ENCODE data around the gene ABCG8.
"Not testable (repeated sequence)": the region's sequence is repeated elsewhere in the genome, so short reads cannot be mapped to it uniquely, and the experiment has no call there.

ABCG8 gene

GRCh38 chr2:43905871-43906270, 67.1 kb downstream of the ABCG8 start:
- TF ChIP-seq CTCF (IDR thresholded peaks at IDR 0.05), result no peak

GRCh38 chr2:43906448-43907109, 67.8 kb downstream of the ABCG8 start:
- Histone ChIP-seq H3K27ac (no peak overlapping the region), H3K79me2 (no peaks in the 10 kb centered on the region), H2AFZ (no peak overlapping the region), H3K9me3 (ENCODE audit: control insufficient read depth, low read length) (no peaks in the 10 kb centered on the region), H3K27me3 (ENCODE audit: control insufficient read depth, insufficient read depth, low read length) (no peaks in the 10 kb centered on the region), H3K36me3 (ENCODE audit: control insufficient read depth, insufficient read depth, low read length) (no peaks in the 10 kb centered on the region), H3K4me3 (ENCODE audit: low read depth, low read length) (no peak overlapping the region), H3K4me1 (no peaks in the 10 kb centered on the region), H3K9ac (no peak overlapping the region), H3K4me2 (ENCODE audit: low read length) (no peak overlapping the region)
- TF ChIP-seq CTCF (IDR thresholded peaks at IDR 0.05), result no peak

More at GRCh38 chr2:43905871-43906270, 67.1 kb downstream of the ABCG8 start:
- no peaks in the 10 kb centered on the region for H3K9me3 ChIP-seq (ENCODE audit: control insufficient read depth, low read length)
- H3K4me2 ChIP-seq (ENCODE audit: low read length), result no peak overlapping the region
- no peak overlapping the region for H3K4me3 ChIP-seq (ENCODE audit: low read depth, low read length)
- H3K9ac ChIP-seq, result no peak overlapping the region
- H3K4me1 ChIP-seq, result no peaks in the 10 kb centered on the region
- no peak overlapping the region for H2AFZ ChIP-seq
- no peak overlapping the region for H3K27ac ChIP-seq
- no peaks in the 10 kb centered on the region for H3K79me2 ChIP-seq
- no peaks in the 10 kb centered on the region for H3K36me3 ChIP-seq (ENCODE audit: control insufficient read depth, insufficient read depth, low read length)
- no peaks in the 10 kb centered on the region for H3K27me3 ChIP-seq (ENCODE audit: control insufficient read depth, insufficient read depth, low read length)

GRCh38 chr2:43911136-43911790, 72.5 kb downstream of the ABCG8 start:
- not testable (repeated sequence) for H3K79me2 ChIP-seq; H3K27me3 ChIP-seq (ENCODE audit: control insufficient read depth, insufficient read depth, low read length); H3K27ac ChIP-seq; H3K9me3 ChIP-seq (ENCODE audit: control insufficient read depth, low read length); H3K36me3 ChIP-seq (ENCODE audit: control insufficient read depth, insufficient read depth, low read length); H3K4me2 ChIP-seq (ENCODE audit: low read length); H3K4me3 ChIP-seq (ENCODE audit: low read depth, low read length); H3K4me1 ChIP-seq; H2AFZ ChIP-seq; H3K9ac ChIP-seq

- Histone ChIP-seq H3K36me3 (ENCODE audit: control insufficient read depth, insufficient read depth, low read length) (no peaks in the 10 kb centered on the region), H3K4me3 (ENCODE audit: low read depth, low read length) (no peak overlapping the region)
These were observed 85.7 kb downstream of the ABCG8 start for GRCh38 chr2:43924463-43924862.

GRCh38 chr2:43925431-43925830, 86.7 kb downstream of the ABCG8 start:
- no peaks in the 10 kb centered on the region for H3K9me3 ChIP-seq (ENCODE audit: control insufficient read depth, low read length)
- no peak overlapping the region for H3K4me3 ChIP-seq (ENCODE audit: low read depth, low read length)
- H3K4me1 ChIP-seq, result peaks cover 2% of the 10 kb centered on the region
- no peaks in the 10 kb centered on the region for H3K36me3 ChIP-seq (ENCODE audit: control insufficient read depth, insufficient read depth, low read length)
- H3K4me2 ChIP-seq (ENCODE audit: low read length), result peak overlapping the region; percentile 21
- H3K27me3 ChIP-seq (ENCODE audit: control insufficient read depth, insufficient read depth, low read length), result no peaks in the 10 kb centered on the region
- no peak for TF ChIP-seq CTCF (IDR thresholded peaks at IDR 0.05)
- H3K79me2 ChIP-seq, result no peaks in the 10 kb centered on the region
- H2AFZ ChIP-seq, result no peak overlapping the region
- no peak overlapping the region for H3K9ac ChIP-seq
- no peak overlapping the region for H3K27ac ChIP-seq

More at GRCh38 chr2:43924463-43924862, 85.7 kb downstream of the ABCG8 start:
- Histone ChIP-seq H3K9me3 (ENCODE audit: control insufficient read depth, low read length) (no peaks in the 10 kb centered on the region), H2AFZ (no peak overlapping the region), H3K4me1 (peaks cover 2% of the 10 kb centered on the region), H3K9ac (no peak overlapping the region), H3K27me3 (ENCODE audit: control insufficient read depth, insufficient read depth, low read length) (no peaks in the 10 kb centered on the region), H3K4me2 (ENCODE audit: low read length) (no peak overlapping the region), H3K27ac (no peak overlapping the region), H3K79me2 (no peaks in the 10 kb centered on the region)
- TF ChIP-seq CTCF (IDR thresholded peaks at IDR 0.05), result no peak

Measured in parathyroid adenoma (tissue), 2 donors.